ENCODE results near the gene C3AR1. TPM values are rescaled to one million over a fixed set of nuclear protein-coding genes. Genes with fewer than 3 reads are reported as not detected.
"Not testable (repeated sequence)": the region's sequence is repeated elsewhere in the genome, so short reads cannot be mapped to it uniquely, and the experiment has no call there.

C3AR1 gene
- 0.18 TPM for polyA plus RNA-seq (2013, experiment 1 of 2)
- 0.25 TPM for polyA plus RNA-seq (2013, experiment 2 of 2)

DNA sequence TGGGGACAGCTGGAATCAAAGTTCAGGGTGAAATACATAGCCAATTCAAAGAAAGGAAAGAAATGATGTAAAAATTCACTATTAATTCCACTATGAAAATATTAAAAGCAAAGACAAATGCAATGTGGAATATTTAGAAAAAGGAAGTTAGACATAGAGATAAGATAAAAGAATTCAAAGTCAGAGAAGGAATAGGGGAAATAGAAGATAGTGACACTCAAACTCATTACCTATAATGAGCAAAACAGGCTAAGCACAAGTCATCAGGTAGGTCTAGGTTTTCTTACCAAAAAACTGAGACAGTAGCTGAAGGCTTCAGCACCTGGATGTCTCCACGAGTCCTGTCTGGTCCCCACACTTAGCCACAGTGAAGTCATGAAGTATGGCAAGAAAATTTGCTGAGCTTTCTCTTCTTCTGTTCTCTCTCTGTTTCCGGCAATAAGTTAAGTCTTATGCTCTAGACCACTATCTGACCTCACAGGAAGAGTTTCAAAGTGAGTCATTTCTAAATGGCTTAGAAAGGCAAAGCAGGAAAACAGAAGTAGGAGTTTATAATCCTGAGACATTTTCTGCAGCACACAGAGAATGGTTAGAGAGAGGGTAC, at the start of gene C3AR1:
C3AR1 (minus strand) TSS at position 369 of the 604 bp plus-strand sequence. CDS start 6,174 bp downstream, outside the sequence.
- peaks cover 11% of the 10 kb centered on the region for H3K4me1 ChIP-seq (ENCODE audit: control insufficient read depth, insufficient read depth, low read length, poor library complexity, severe bottlenecking)
- WGBS, 2 experiments (ENCODE audit: insufficient coverage in 2 of 2), result 60% methylated on average over 1 of the region's 2 CpGs
- no peak within 1 kb of the TSS for H3K27ac ChIP-seq (ENCODE audit: low read depth, low read length, severe bottlenecking)
- H3K4me3 ChIP-seq (ENCODE audit: extremely low read depth, insufficient read depth, low read length, poor library complexity, severe bottlenecking), result no peak within 1 kb of the TSS
- no peaks in the 10 kb centered on the region for H3K9me3 ChIP-seq (ENCODE audit: control insufficient read depth, low read length)
- H3K36me3 ChIP-seq (ENCODE audit: control insufficient read depth, insufficient read depth, low read length), result no peaks in the 10 kb centered on the region

GRCh38 chr12:8113117-8113516, 47.0 kb upstream of the C3AR1 start:
- 100% methylated on average over 1 of the region's 4 CpGs for WGBS, 2 experiments (ENCODE audit: insufficient coverage in 2 of 2)
- not testable (repeated sequence) for H3K9me3 ChIP-seq (ENCODE audit: control insufficient read depth, low read length); H3K36me3 ChIP-seq (ENCODE audit: control insufficient read depth, insufficient read depth, low read length); H3K4me3 ChIP-seq (ENCODE audit: extremely low read depth, insufficient read depth, low read length, poor library complexity, severe bottlenecking); H3K4me1 ChIP-seq (ENCODE audit: control insufficient read depth, insufficient read depth, low read length, poor library complexity, severe bottlenecking); H3K27ac ChIP-seq (ENCODE audit: low read depth, low read length, severe bottlenecking)

- Histone ChIP-seq H3K36me3 (ENCODE audit: control insufficient read depth, insufficient read depth, low read length) (no peaks in the 10 kb centered on the region), H3K4me3 (ENCODE audit: extremely low read depth, insufficient read depth, low read length, poor library complexity, severe bottlenecking) (no peak overlapping the region), H3K9me3 (ENCODE audit: control insufficient read depth, low read length) (peaks cover 2% of the 10 kb centered on the region), H3K4me1 (ENCODE audit: control insufficient read depth, insufficient read depth, low read length, poor library complexity, severe bottlenecking) (no peaks in the 10 kb centered on the region), H3K27ac (ENCODE audit: low read depth, low read length, severe bottlenecking) (no peak overlapping the region)
- WGBS, 2 experiments (ENCODE audit: insufficient coverage in 2 of 2), result 26 to 33% methylated on average over 2 to 3 of the region's 3 CpGs
Measured at GRCh38 chr12:8108808-8109398, 42.7 kb upstream of the C3AR1 start.

DNA sequence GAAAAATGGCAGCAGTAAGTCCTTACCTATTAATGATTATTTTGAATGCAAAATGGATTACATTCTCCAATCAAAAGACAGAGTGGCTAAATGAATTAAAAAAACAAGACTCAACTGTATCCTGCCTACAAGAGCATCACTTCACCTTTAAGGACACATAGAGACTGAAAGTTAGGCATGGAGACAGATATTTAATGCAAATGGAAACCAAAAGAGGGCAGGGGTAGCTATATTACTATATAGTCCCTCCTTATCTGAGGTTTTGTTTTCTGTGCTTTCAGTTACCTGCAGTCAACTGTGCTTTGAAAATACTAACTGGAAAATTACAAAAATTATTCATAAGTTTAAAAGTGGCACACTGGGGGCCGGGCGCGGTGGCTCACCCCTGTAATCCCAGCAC, 33.1 kb upstream of the C3AR1 start:
- Histone ChIP-seq H3K27ac (ENCODE audit: low read depth, low read length, severe bottlenecking) (no peak overlapping the region), H3K36me3 (ENCODE audit: control insufficient read depth, insufficient read depth, low read length) (peaks cover 33% of the 10 kb centered on the region), H3K4me1 (ENCODE audit: control insufficient read depth, insufficient read depth, low read length, poor library complexity, severe bottlenecking) (no peaks in the 10 kb centered on the region), H3K9me3 (ENCODE audit: control insufficient read depth, low read length) (no peaks in the 10 kb centered on the region), H3K4me3 (ENCODE audit: extremely low read depth, insufficient read depth, low read length, poor library complexity, severe bottlenecking) (no peak overlapping the region)
- 97% methylated on average over 3 of the region's 3 CpGs; no CpG with 5 or more reads in 1 of the 2 experiments for WGBS, 2 experiments (ENCODE audit: insufficient coverage in 2 of 2)

DNA sequence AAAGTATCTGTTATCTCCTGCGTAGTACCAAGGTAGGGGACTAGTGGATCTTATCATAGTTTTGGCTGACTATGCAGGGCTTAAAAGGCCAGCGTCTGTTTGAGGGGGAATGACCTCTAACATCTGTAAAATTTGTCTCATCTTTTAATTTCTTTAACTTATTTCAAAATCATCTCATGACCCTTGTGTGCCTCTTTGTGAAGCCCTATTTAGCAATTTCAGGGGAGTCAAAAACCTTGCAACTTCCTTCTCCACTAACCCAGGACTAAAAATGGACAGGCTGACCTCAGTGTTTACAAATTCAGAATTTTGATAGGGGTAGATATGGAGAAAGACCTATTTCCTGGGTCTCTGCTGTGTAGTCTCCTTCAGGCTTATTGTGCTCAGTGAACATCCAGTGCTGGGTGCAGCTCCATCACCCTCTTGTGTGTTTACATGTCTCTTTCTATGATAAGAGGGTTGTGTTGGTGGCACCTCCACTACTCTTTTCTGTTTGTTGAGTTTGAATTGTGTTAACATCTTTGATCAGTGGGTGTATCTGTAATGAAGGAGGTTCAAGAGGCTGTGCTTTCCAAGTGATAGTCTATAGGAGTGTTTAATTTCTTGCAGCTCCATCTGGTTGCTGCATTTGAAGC, 30.2 kb upstream of the C3AR1 start:
- peaks cover 53% of the 10 kb centered on the region for H3K36me3 ChIP-seq (ENCODE audit: control insufficient read depth, insufficient read depth, low read length)
- no peaks in the 10 kb centered on the region for H3K9me3 ChIP-seq (ENCODE audit: control insufficient read depth, low read length)
- no peak overlapping the region for H3K4me3 ChIP-seq (ENCODE audit: extremely low read depth, insufficient read depth, low read length, poor library complexity, severe bottlenecking)
- H3K27ac ChIP-seq (ENCODE audit: low read depth, low read length, severe bottlenecking), result no peak overlapping the region
- no peaks in the 10 kb centered on the region for H3K4me1 ChIP-seq (ENCODE audit: control insufficient read depth, insufficient read depth, low read length, poor library complexity, severe bottlenecking)
- WGBS, 2 experiments (ENCODE audit: insufficient coverage in 2 of 2), result no CpG with 5 or more reads among the region's 2 CpGs

GRCh38 chr12:8093291-8093690, 27.1 kb upstream of the C3AR1 start:
- H3K4me1 ChIP-seq (ENCODE audit: control insufficient read depth, insufficient read depth, low read length, poor library complexity, severe bottlenecking), result no peaks in the 10 kb centered on the region
- no CpG with 5 or more reads among the region's 3 CpGs for WGBS, 2 experiments (ENCODE audit: insufficient coverage in 2 of 2)
- no peaks in the 10 kb centered on the region for H3K9me3 ChIP-seq (ENCODE audit: control insufficient read depth, low read length)
- H3K36me3 ChIP-seq (ENCODE audit: control insufficient read depth, insufficient read depth, low read length), result peaks cover 64% of the 10 kb centered on the region
- no peak overlapping the region for H3K27ac ChIP-seq (ENCODE audit: low read depth, low read length, severe bottlenecking)
- no peak overlapping the region for H3K4me3 ChIP-seq (ENCODE audit: extremely low read depth, insufficient read depth, low read length, poor library complexity, severe bottlenecking)

GRCh38 chr12:8089716-8090115, 23.6 kb upstream of the C3AR1 start:
- H3K36me3 ChIP-seq (ENCODE audit: control insufficient read depth, insufficient read depth, low read length), result peaks cover 39% of the 10 kb centered on the region
- no peak overlapping the region for H3K4me3 ChIP-seq (ENCODE audit: extremely low read depth, insufficient read depth, low read length, poor library complexity, severe bottlenecking)
- WGBS, 2 experiments (ENCODE audit: insufficient coverage in 2 of 2), result 77 to 98% methylated on average over 3 to 4 of the region's 5 CpGs
- H3K4me1 ChIP-seq (ENCODE audit: control insufficient read depth, insufficient read depth, low read length, poor library complexity, severe bottlenecking), result no peaks in the 10 kb centered on the region
- H3K27ac ChIP-seq (ENCODE audit: low read depth, low read length, severe bottlenecking), result no peak overlapping the region
- no peaks in the 10 kb centered on the region for H3K9me3 ChIP-seq (ENCODE audit: control insufficient read depth, low read length)

GRCh38 chr12:8089277-8089676, 23.1 kb upstream of the C3AR1 start:
- WGBS, 2 experiments (ENCODE audit: insufficient coverage in 2 of 2), result 93% methylated on average over 8 to 10 of the region's 11 CpGs
- not testable (repeated sequence) for H3K27ac ChIP-seq (ENCODE audit: low read depth, low read length, severe bottlenecking); H3K4me1 ChIP-seq (ENCODE audit: control insufficient read depth, insufficient read depth, low read length, poor library complexity, severe bottlenecking); H3K9me3 ChIP-seq (ENCODE audit: control insufficient read depth, low read length); H3K4me3 ChIP-seq (ENCODE audit: extremely low read depth, insufficient read depth, low read length, poor library complexity, severe bottlenecking)
- H3K36me3 ChIP-seq (ENCODE audit: control insufficient read depth, insufficient read depth, low read length), result peaks cover 35% of the 10 kb centered on the region

GRCh38 chr12:8088574-8088973, 22.4 kb upstream of the C3AR1 start:
- Histone ChIP-seq H3K4me3 (ENCODE audit: extremely low read depth, insufficient read depth, low read length, poor library complexity, severe bottlenecking) (no peak overlapping the region), H3K36me3 (ENCODE audit: control insufficient read depth, insufficient read depth, low read length) (peaks cover 33% of the 10 kb centered on the region), H3K27ac (ENCODE audit: low read depth, low read length, severe bottlenecking) (no peak overlapping the region), H3K9me3 (ENCODE audit: control insufficient read depth, low read length) (no peaks in the 10 kb centered on the region), H3K4me1 (ENCODE audit: control insufficient read depth, insufficient read depth, low read length, poor library complexity, severe bottlenecking) (no peaks in the 10 kb centered on the region)
- 94 to 97% methylated on average over 3 of the region's 3 CpGs for WGBS, 2 experiments (ENCODE audit: insufficient coverage in 2 of 2)

DNA sequence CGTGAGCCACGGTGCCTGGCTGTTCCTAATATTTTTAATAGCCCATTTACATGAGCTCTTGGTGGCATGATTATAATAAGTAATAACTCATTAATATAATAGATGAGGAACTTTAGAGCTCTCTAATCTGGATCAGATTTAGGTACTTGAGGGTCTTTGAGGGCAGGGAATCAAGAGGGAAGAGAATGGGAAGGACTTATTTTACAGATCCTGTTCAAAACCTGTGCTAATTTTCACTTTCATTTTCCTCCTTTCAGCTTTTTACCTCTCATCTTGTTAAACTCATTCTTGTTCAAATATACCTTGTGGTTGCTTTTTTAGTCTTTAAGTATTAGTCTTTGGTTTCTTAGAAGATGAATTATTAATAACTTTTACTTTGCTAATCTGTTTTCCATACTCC, 21.5 kb upstream of the C3AR1 start:
- H3K27ac ChIP-seq (ENCODE audit: low read depth, low read length, severe bottlenecking), result no peak overlapping the region
- no peak overlapping the region for H3K4me3 ChIP-seq (ENCODE audit: extremely low read depth, insufficient read depth, low read length, poor library complexity, severe bottlenecking)
- H3K4me1 ChIP-seq (ENCODE audit: control insufficient read depth, insufficient read depth, low read length, poor library complexity, severe bottlenecking), result no peaks in the 10 kb centered on the region
- peaks cover 24% of the 10 kb centered on the region for H3K36me3 ChIP-seq (ENCODE audit: control insufficient read depth, insufficient read depth, low read length)
- H3K9me3 ChIP-seq (ENCODE audit: control insufficient read depth, low read length), result no peaks in the 10 kb centered on the region
- WGBS, 2 experiments (ENCODE audit: insufficient coverage in 2 of 2), result no CpG with 5 or more reads among the region's 2 CpGs

- WGBS, 2 experiments (ENCODE audit: insufficient coverage in 2 of 2), result no CpG with 5 or more reads among the region's 3 CpGs
- H3K4me1 ChIP-seq (ENCODE audit: control insufficient read depth, insufficient read depth, low read length, poor library complexity, severe bottlenecking); H3K4me3 ChIP-seq (ENCODE audit: extremely low read depth, insufficient read depth, low read length, poor library complexity, severe bottlenecking); H3K36me3 ChIP-seq (ENCODE audit: control insufficient read depth, insufficient read depth, low read length); H3K27ac ChIP-seq (ENCODE audit: low read depth, low read length, severe bottlenecking); H3K9me3 ChIP-seq (ENCODE audit: control insufficient read depth, low read length): not testable (repeated sequence)
Measured at GRCh38 chr12:8084351-8084750, 18.2 kb upstream of the C3AR1 start.

Data from mesodermal cell (in vitro differentiated cells).